GM23338 (cell line): ENCODE measurements around the gene RAB40B.

Source experiments
- CREB1 ChIP-seq: fragments of 250-450 bp; sonication (Bioruptor Pico); IDR thresholded peaks from 2 replicates; pipeline ENCODE4 v1.5.0; 2020; ENCODE audit warnings: low read depth, mild to moderate bottlenecking, moderate library complexity
- CTCF ChIP-seq, 2 experiments: fragments of 200-600 bp in 1 of 2; sonication (generic) in 1 of 2; conservative IDR thresholded peaks; 2 replicates each; pipeline versions ENCODE4 v1.5.1 to v1.6.1; 2016 to 2017; ENCODE audit warnings: antibody characterized with exemption in 2 of 2, low read depth in 2 of 2, mild to moderate bottlenecking in 2 of 2, moderate library complexity in 1 of 2
- ETS1 ChIP-seq: IDR thresholded peaks from 2 replicates; pipeline ENCODE4 v1.6.1; 2016; ENCODE audit warnings: antibody characterized with exemption
- EZH2 ChIP-seq: fragments of 200-600 bp; sonication (generic); IDR thresholded peaks from one replicate; pipeline ENCODE4 v1.8.0; 2017; ENCODE audit warnings: antibody characterized with exemption, mild to moderate bottlenecking, low read depth; ENCODE audit not compliant: unreplicated experiment
- EZH2phosphoT487 ChIP-seq: fragments of 200-600 bp; sonication (generic); IDR thresholded peaks from one replicate; pipeline ENCODE4 v1.8.1; 2018; ENCODE audit warnings: antibody characterized with exemption; ENCODE audit not compliant: unreplicated experiment
- JUNB ChIP-seq: IDR thresholded peaks from one replicate; pipeline ENCODE4 v1.6.1; 2016; ENCODE audit warnings: antibody characterized with exemption; ENCODE audit not compliant: unreplicated experiment
- NANOG ChIP-seq: IDR thresholded peaks from 2 replicates; pipeline ENCODE4 v1.6.1; 2016; ENCODE audit warnings: antibody characterized with exemption, borderline replicate concordance
- POLR2AphosphoS5 ChIP-seq: IDR thresholded peaks from 2 replicates; pipeline ENCODE4 v1.6.1; 2016; ENCODE audit warnings: antibody characterized with exemption, low read depth
- REST ChIP-seq: IDR thresholded peaks from one replicate; pipeline ENCODE4 v1.6.1; 2018; ENCODE audit warnings: antibody characterized with exemption; ENCODE audit not compliant: unreplicated experiment
- ZNF114 ChIP-seq: fragments of 250-450 bp; sonication (Bioruptor Pico); IDR thresholded peaks from 2 replicates; pipeline ENCODE4 v1.5.0; 2020; ENCODE audit warnings: mild to moderate bottlenecking, moderate library complexity
- ZNF331 ChIP-seq: fragments of 250-450 bp; sonication (Bioruptor Pico); IDR thresholded peaks from 2 replicates; pipeline ENCODE4 v1.5.0; 2020; ENCODE audit warnings: low read depth, mild to moderate bottlenecking, moderate library complexity

- TF ChIP-seq CTCF (conservative IDR thresholded peaks at IDR 0.05; ENCODE audit: low read depth in 2 of 2) (no peak), POLR2AphosphoS5 (no peak), ETS1 (no peak), ZNF114 (no peak), REST (no peak), CREB1 (CRISPR knock-in tag) (no peak), EZH2 (no peak), NANOG (no peak), JUNB (no peak), EZH2phosphoT487 (no peak), ZNF331 (CRISPR knock-in tag) (no peak)
Measured at GRCh38 chr17:82722341-82723013, 24.0 kb upstream of the RAB40B start.
